Measurements from ENCODE around the gene PSMD10. TPM values are rescaled to one million over a fixed set of nuclear protein-coding genes. Genes with fewer than 3 reads are reported as not detected.

PSMD10 gene
- total RNA-seq, 2 experiments from 2014 or later = 44.4 to 47.0 TPM

- no peak overlapping the region for H3K4me3 Mint-ChIP-seq
- no peak overlapping the region for H3K27ac Mint-ChIP-seq
- DNase-seq (no peak), ATAC-seq (no peak)
- peaks cover 10% of the 10 kb centered on the region for H3K36me3 Mint-ChIP-seq (ENCODE audit: low read depth)
- ChIA-PET CTCF (no interaction called here), POLR2A (no interaction called here)
- intact Hi-C loops (cut with micrococcal nuclease) = no loop called here
- no peak for TF ChIP-seq CTCF (IDR thresholded peaks at IDR 0.05)
- H3K9me3 Mint-ChIP-seq = no peaks in the 10 kb centered on the region
- H3K4me1 Mint-ChIP-seq (ENCODE audit: low read depth) = no peaks in the 10 kb centered on the region
- H3K27me3 Mint-ChIP-seq = no peaks in the 10 kb centered on the region
Measured at GRCh38 chrX:108132034-108132433, 40.7 kb upstream of the PSMD10 start.

- Mint-ChIP-seq H3K36me3 (ENCODE audit: low read depth) (peaks cover 9% of the 10 kb centered on the region), H3K4me1 (ENCODE audit: low read depth) (no peaks in the 10 kb centered on the region), H3K9me3 (no peaks in the 10 kb centered on the region), H3K27ac (no peak overlapping the region), H3K4me3 (no peak overlapping the region), H3K27me3 (no peaks in the 10 kb centered on the region)
- DNase-seq = no peak
- no peak for ATAC-seq
- intact Hi-C loops (cut with micrococcal nuclease) = no loop called here
- POLR2A ChIA-PET = no interaction called here
- CTCF ChIA-PET = no interaction called here
- no peak for TF ChIP-seq CTCF (IDR thresholded peaks at IDR 0.05)
Measured at GRCh38 chrX:108131471-108131870, 40.1 kb upstream of the PSMD10 start.

GRCh38 chrX:108130889-108131288, 39.5 kb upstream of the PSMD10 start:
- Mint-ChIP-seq H3K36me3 (ENCODE audit: low read depth) (peaks cover 9% of the 10 kb centered on the region), H3K27me3 (no peaks in the 10 kb centered on the region), H3K27ac (no peak overlapping the region), H3K4me3 (no peak overlapping the region), H3K4me1 (ENCODE audit: low read depth) (no peaks in the 10 kb centered on the region), H3K9me3 (no peaks in the 10 kb centered on the region)
- no peak for ATAC-seq
- ChIA-PET CTCF (no interaction called here), POLR2A (no interaction called here)
- DNase-seq = no peak
- no peak for TF ChIP-seq CTCF (IDR thresholded peaks at IDR 0.05)
- intact Hi-C loops (cut with micrococcal nuclease) = no loop called here

- no peak for TF ChIP-seq CTCF (IDR thresholded peaks at IDR 0.05)
- H3K36me3 Mint-ChIP-seq (ENCODE audit: low read depth) = peaks cover 8% of the 10 kb centered on the region
- no peak overlapping the region for H3K4me3 Mint-ChIP-seq
- H3K4me1 Mint-ChIP-seq (ENCODE audit: low read depth) = no peaks in the 10 kb centered on the region
- no peak overlapping the region for H3K27ac Mint-ChIP-seq
- no peaks in the 10 kb centered on the region for H3K9me3 Mint-ChIP-seq
- intact Hi-C loops (cut with micrococcal nuclease) = no loop called here
- H3K27me3 Mint-ChIP-seq = no peaks in the 10 kb centered on the region
- DNase-seq (no peak), ATAC-seq (no peak)
- ChIA-PET POLR2A (no interaction called here), CTCF (interaction anchor here (2.1 kb wide), 1 partner anchor 12 kb away, joined by 6 read pairs; no protein-coding TSS in a partner anchor)
Measured at GRCh38 chrX:108127152-108127551, 35.8 kb upstream of the PSMD10 start.

- no peaks in the 10 kb centered on the region for H3K4me1 Mint-ChIP-seq (ENCODE audit: low read depth)
- ChIA-PET POLR2A (no interaction called here), CTCF (interaction anchor here (1.2 kb wide), 1 partner anchor 106 kb away, joined by 3 read pairs; no protein-coding TSS in a partner anchor)
- H3K27me3 Mint-ChIP-seq = no peaks in the 10 kb centered on the region
- no peak for DNase-seq
- H3K4me3 Mint-ChIP-seq = no peak overlapping the region
- intact Hi-C loops (cut with micrococcal nuclease) = no loop called here
- H3K36me3 Mint-ChIP-seq (ENCODE audit: low read depth) = peaks cover 6% of the 10 kb centered on the region
- no peak for TF ChIP-seq CTCF (IDR thresholded peaks at IDR 0.05)
- no peak overlapping the region for H3K27ac Mint-ChIP-seq
- no peak for ATAC-seq
- no peaks in the 10 kb centered on the region for H3K9me3 Mint-ChIP-seq
Measured at GRCh38 chrX:108126661-108127060, 35.3 kb upstream of the PSMD10 start.

All from activated CD8-positive, alpha-beta T cell treated with anti-CD3 and anti-CD28 coated beads for 36 hours (primary cell).